Measurements from ENCODE around the gene GMEB1. TPM values are rescaled to one million over a fixed set of nuclear protein-coding genes. Genes with fewer than 3 reads are reported as not detected.

The GMEB1 gene
- total and polyA plus RNA-seq, 8 donors = 2.6 to 13.8 (median 5.5) TPM; not detected in 1

- no peak for DNase-seq
- Histone ChIP-seq H3K27ac (no peak overlapping the region), H3K36me3 (peaks cover 0 to 55% (median 40%) of the 10 kb centered on the region in 4 donors), H3K4me1 (peaks cover 26 to 71% (median 54%) of the 10 kb centered on the region in 4 donors), H3K4me3 (no peak overlapping the region), H3K27me3 (no peaks in the 10 kb centered on the region), H3K9me3 (no peaks in the 10 kb centered on the region)
- WGBS, 5 donors = 90 to 95% (median 94%) methylated on average over 3 of the region's 3 CpGs
- intact Hi-C loops (cut with DNase I; ENCODE audit: low total_unique reads) = no loop called here
- TF ChIP-seq POLR2A (IDR thresholded peaks at IDR 0.05) (no peak), POLR2AphosphoS5 (IDR thresholded peaks at IDR 0.05) (no peak), EP300 (IDR thresholded peaks at IDR 0.05) (no peak), CTCF (IDR thresholded peaks at IDR 0.05) (no peak)
Observed at GRCh38 chr1:28759257-28759656, 90.7 kb downstream of the GMEB1 start.

GRCh38 chr1:28761189-28761588, 92.6 kb downstream of the GMEB1 start:
- H3K9me3 ChIP-seq = no peaks in the 10 kb centered on the region
- TF ChIP-seq POLR2A (IDR thresholded peaks at IDR 0.05) = no peak
- 91 to 99% (median 92%) methylated on average over 5 of the region's 5 CpGs for WGBS, 5 donors
- DNase-seq = no peak
- H3K27ac ChIP-seq = no peak overlapping the region
- no peaks in the 10 kb centered on the region for H3K27me3 ChIP-seq
- peaks cover 6 to 71% (median 49%) of the 10 kb centered on the region in 4 donors for H3K4me1 ChIP-seq
- peaks cover 0 to 72% (median 53%) of the 10 kb centered on the region in 4 donors for H3K36me3 ChIP-seq
- intact Hi-C loops (cut with DNase I; ENCODE audit: low total_unique reads) = no loop called here
- H3K4me3 ChIP-seq = no peak overlapping the region

- Histone ChIP-seq H3K4me1 (peaks cover 0 to 41% (median 24%) of the 10 kb centered on the region in 4 donors), H3K27ac (no peak overlapping the region), H3K27me3 (no peaks in the 10 kb centered on the region), H3K9me3 (no peaks in the 10 kb centered on the region), H3K36me3 (peaks cover 7 to 76% (median 53%) of the 10 kb centered on the region in 4 donors), H3K4me3 (no peak overlapping the region)
- TF ChIP-seq EP300 (IDR thresholded peaks at IDR 0.05) (no peak), POLR2A (IDR thresholded peaks at IDR 0.05) (no peak), CTCF (IDR thresholded peaks at IDR 0.05) (no peak), POLR2AphosphoS5 (IDR thresholded peaks at IDR 0.05) (no peak)
- no peak for DNase-seq
- 86 to 93% (median 91%) methylated on average over 2 of the region's 2 CpGs for WGBS, 5 donors
- intact Hi-C loops (cut with DNase I; ENCODE audit: low total_unique reads) = no loop called here
Observed at GRCh38 chr1:28766532-28767183, 98.1 kb downstream of the GMEB1 start.

Small RNA genes lying within 50 kb of the gene (small RNA-seq; reads per million reads assigned to genes)
- gene RF00422 (0 reads per million in 4 donors), gene RNU11 (0 reads per million in 4 donors)

Other genes starting within 250 kb of the GMEB1 start
- 100 to 1,000 TPM in 2 of 5 donors, 10 to 100 TPM in 2, 1 to 10 TPM in 1; 6.7 to 116 (median 24.6) TPM for gene RCC1, start 162.7 kb upstream of the GMEB1 start, total RNA-seq
- gene RCC1, start 162.7 kb upstream of the GMEB1 start, polyA plus RNA-seq = 10 to 100 TPM; 24.1 to 25.3 (median 24.3) TPM
- 100 to 1,000 TPM in 1 of 5 donors, 10 to 100 TPM in 3, 1 to 10 TPM in 1; 6.2 to 112 (median 23.1) TPM for gene TRNAU1AP, start 115.7 kb upstream of the GMEB1 start, total RNA-seq
- gene TRNAU1AP, start 115.7 kb upstream of the GMEB1 start, polyA plus RNA-seq = 10 to 100 TPM; 22.1 to 25.6 (median 23.7) TPM
- gene RAB42, start 76.5 kb upstream of the GMEB1 start, total RNA-seq = 1 to 10 TPM in 3 of 5 donors, not detected in 2; 2.8 to 5.5 (median 4.6) TPM
- 1 to 10 TPM in 2 of 3 donors, under 1 TPM in 1; 0.70 to 1.6 (median 1.5) TPM for gene RAB42, start 76.5 kb upstream of the GMEB1 start, polyA plus RNA-seq
- gene TAF12, start 25.7 kb upstream of the GMEB1 start, total RNA-seq = 10 to 100 TPM in 3 of 5 donors, 1 to 10 TPM in 2; 1.8 to 31.2 (median 13.6) TPM
- 10 to 100 TPM; 18.4 to 26.2 (median 25.8) TPM for gene TAF12, start 25.7 kb upstream of the GMEB1 start, polyA plus RNA-seq
- not detected for gene RNU11, start 20.2 kb upstream of the GMEB1 start, total RNA-seq
- not detected for gene RNU11, start 20.2 kb upstream of the GMEB1 start, polyA plus RNA-seq
- gene YTHDF2, start 68.2 kb downstream of the GMEB1 start, total RNA-seq = 10 to 100 TPM in 4 of 5 donors, 1 to 10 TPM in 1; 9.9 to 50.5 (median 41.7) TPM
- gene YTHDF2, start 68.2 kb downstream of the GMEB1 start, polyA plus RNA-seq = 10 to 100 TPM; 25.7 to 29.8 (median 26.1) TPM
- gene OPRD1, start 143.4 kb downstream of the GMEB1 start, total RNA-seq = under 1 TPM in 1 of 5 donors, not detected in 4; 0.37 TPM
- under 1 TPM in 1 of 3 donors, not detected in 2; 0.03 TPM for gene OPRD1, start 143.4 kb downstream of the GMEB1 start, polyA plus RNA-seq
- gene EPB41, start 245.8 kb downstream of the GMEB1 start, total RNA-seq = 100 to 1,000 TPM in 1 of 5 donors, 10 to 100 TPM in 4; 40.3 to 112 (median 59.5) TPM
- 10 to 100 TPM in 2 of 3 donors, 1 to 10 TPM in 1; 6.4 to 17.3 (median 12.2) TPM for gene EPB41, start 245.8 kb downstream of the GMEB1 start, polyA plus RNA-seq